Endodermal cell (in vitro differentiated cells): Measurements from ENCODE around the gene LIPC. TPM values are rescaled to one million over a fixed set of nuclear protein-coding genes. Genes with fewer than 3 reads are reported as not detected.

Source experiments
- DNase-seq: peaks from one replicate; pipeline ENCODE4 v3.0.0-alpha.2; 2017
- H3K27ac ChIP-seq: 2 replicates; pipeline ENCODE4 v1.5.1; 2013; ENCODE audit warnings: mild to moderate bottlenecking, low read depth, low read length, moderate library complexity
- H3K27me3 ChIP-seq: 2 replicates; pipeline ENCODE4 v1.6.1; 2013; ENCODE audit warnings: mild to moderate bottlenecking, low read length, moderate library complexity; ENCODE audit not compliant: insufficient read depth, control insufficient read depth, poor library complexity, severe bottlenecking
- H3K36me3 ChIP-seq: 2 replicates; pipeline ENCODE4 v1.7.0; 2013; ENCODE audit warnings: mild to moderate bottlenecking, low read length, moderate library complexity; ENCODE audit not compliant: control insufficient read depth, insufficient read depth
- H3K4me1 ChIP-seq: one replicate; pipeline ENCODE4 v1.7.0; 2013; ENCODE audit warnings: low read length; ENCODE audit not compliant: control insufficient read depth, insufficient read depth
- H3K4me3 ChIP-seq: 2 replicates; pipeline ENCODE4 v1.5.1; 2013; ENCODE audit warnings: mild to moderate bottlenecking, low read length, moderate library complexity
- H3K9ac ChIP-seq: 2 replicates; pipeline ENCODE4 v1.6.1; 2013; ENCODE audit warnings: mild to moderate bottlenecking, low read length, moderate library complexity; ENCODE audit not compliant: poor library complexity, severe bottlenecking; ENCODE audit errors: extremely low read depth
- H3K9me3 ChIP-seq: 2 replicates; pipeline ENCODE4 v1.6.1; 2013; ENCODE audit warnings: mild to moderate bottlenecking, low read length, moderate library complexity; ENCODE audit not compliant: control insufficient read depth
- H3K27ac Mint-ChIP-seq: 2 replicates; pipeline ENCODE4 v1.8.0; 2020; ENCODE audit warnings: mixed read lengths
- H3K27me3 Mint-ChIP-seq: 2 replicates; pipeline ENCODE4 v1.8.0; 2021; ENCODE audit warnings: mild to moderate bottlenecking, mixed read lengths; ENCODE audit not compliant: insufficient read depth
- H3K36me3 Mint-ChIP-seq: 2 replicates; pipeline ENCODE4 v1.8.0; 2020; ENCODE audit warnings: low read depth, mixed read lengths
- H3K4me1 Mint-ChIP-seq: 2 replicates; pipeline ENCODE4 v1.8.0; 2020; ENCODE audit warnings: mixed read lengths
- H3K4me3 Mint-ChIP-seq: 2 replicates; pipeline ENCODE4 v1.8.0; 2020; ENCODE audit warnings: mild to moderate bottlenecking, moderate library complexity, mixed read lengths
- H3K9me3 Mint-ChIP-seq: 2 replicates; pipeline ENCODE4 v1.8.0; 2020; ENCODE audit warnings: mild to moderate bottlenecking, mixed read lengths
- WGBS, 2 experiments: methylation state at CpG; one replicate each; pipeline versions ENCODE4 v1.1.5 to v1.1.7; 2013; ENCODE audit warnings: missing lambda C conversion rate in 2 of 2, mixed read lengths in 1 of 2; ENCODE audit not compliant: insufficient coverage in 1 of 2, insufficient read length in 1 of 2; 5-methylcytosine and 5-hydroxymethylcytosine counted together
- total RNA-seq, 2 donors: library from RNA; stranded (reverse); fragmentation: NEBNext Ultra II Directional in 1 of 2; extraction: Animal tissue kit (Norgen Biotek cat#: 25700) in 1 of 2; gene quantifications; 2 replicates in 1 of 2; 3 replicates in 1 of 2; pipeline ENCODE4 v1.2.1, GENCODE V29; 2021
- TF ChIP-seq, protein P1 (sequence below): fragments of 200-600 bp; sonication (generic); conservative IDR thresholded peaks from 2 replicates; pipeline ENCODE4 v1.5.0; 2021; ENCODE audit warnings: antibody characterized with exemption, mild to moderate bottlenecking

The LIPC gene
- total RNA-seq, 2 donors from 2014 or later = not detected

DNA sequence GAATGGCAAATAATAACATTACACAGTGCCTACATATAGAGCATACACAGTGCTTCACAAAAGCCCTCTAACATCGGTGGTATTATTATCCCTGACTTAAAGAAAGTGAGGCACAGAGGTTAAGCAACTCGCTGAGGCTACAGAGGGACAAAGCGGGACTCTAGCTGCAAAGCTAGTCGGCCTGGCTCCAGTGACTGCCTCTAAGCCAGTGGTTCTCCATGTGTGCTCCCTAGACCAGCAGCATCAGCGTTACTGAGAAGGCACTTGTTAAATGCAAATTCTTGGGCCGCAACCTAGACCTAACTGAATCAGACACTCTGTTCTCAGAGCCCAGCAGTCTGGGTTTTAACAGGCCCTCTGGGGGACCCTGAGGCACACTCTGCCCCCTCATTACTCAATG lies 33.1 kb upstream of the LIPC start:
- Histone ChIP-seq H3K9ac (no peak overlapping the region), H3K27ac (no peak overlapping the region), H3K27me3 (no peaks in the 10 kb centered on the region), H3K4me3 (no peak overlapping the region), H3K4me1 (no peaks in the 10 kb centered on the region), H3K9me3 (no peaks in the 10 kb centered on the region), H3K36me3 (no peaks in the 10 kb centered on the region)
- TF ChIP-seq, protein P1, sequence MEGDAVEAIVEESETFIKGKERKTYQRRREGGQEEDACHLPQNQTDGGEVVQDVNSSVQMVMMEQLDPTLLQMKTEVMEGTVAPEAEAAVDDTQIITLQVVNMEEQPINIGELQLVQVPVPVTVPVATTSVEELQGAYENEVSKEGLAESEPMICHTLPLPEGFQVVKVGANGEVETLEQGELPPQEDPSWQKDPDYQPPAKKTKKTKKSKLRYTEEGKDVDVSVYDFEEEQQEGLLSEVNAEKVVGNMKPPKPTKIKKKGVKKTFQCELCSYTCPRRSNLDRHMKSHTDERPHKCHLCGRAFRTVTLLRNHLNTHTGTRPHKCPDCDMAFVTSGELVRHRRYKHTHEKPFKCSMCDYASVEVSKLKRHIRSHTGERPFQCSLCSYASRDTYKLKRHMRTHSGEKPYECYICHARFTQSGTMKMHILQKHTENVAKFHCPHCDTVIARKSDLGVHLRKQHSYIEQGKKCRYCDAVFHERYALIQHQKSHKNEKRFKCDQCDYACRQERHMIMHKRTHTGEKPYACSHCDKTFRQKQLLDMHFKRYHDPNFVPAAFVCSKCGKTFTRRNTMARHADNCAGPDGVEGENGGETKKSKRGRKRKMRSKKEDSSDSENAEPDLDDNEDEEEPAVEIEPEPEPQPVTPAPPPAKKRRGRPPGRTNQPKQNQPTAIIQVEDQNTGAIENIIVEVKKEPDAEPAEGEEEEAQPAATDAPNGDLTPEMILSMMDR = no peak
- Mint-ChIP-seq H3K4me3 (no peak overlapping the region), H3K9me3 (no peaks in the 10 kb centered on the region), H3K4me1 (peaks cover 3% of the 10 kb centered on the region), H3K27me3 (peaks cover 2% of the 10 kb centered on the region), H3K36me3 (no peaks in the 10 kb centered on the region), H3K27ac (no peak overlapping the region)
- DNase-seq = no peak
- 86 to 87% methylated on average over 6 of the region's 6 CpGs for WGBS, 2 experiments

DNA sequence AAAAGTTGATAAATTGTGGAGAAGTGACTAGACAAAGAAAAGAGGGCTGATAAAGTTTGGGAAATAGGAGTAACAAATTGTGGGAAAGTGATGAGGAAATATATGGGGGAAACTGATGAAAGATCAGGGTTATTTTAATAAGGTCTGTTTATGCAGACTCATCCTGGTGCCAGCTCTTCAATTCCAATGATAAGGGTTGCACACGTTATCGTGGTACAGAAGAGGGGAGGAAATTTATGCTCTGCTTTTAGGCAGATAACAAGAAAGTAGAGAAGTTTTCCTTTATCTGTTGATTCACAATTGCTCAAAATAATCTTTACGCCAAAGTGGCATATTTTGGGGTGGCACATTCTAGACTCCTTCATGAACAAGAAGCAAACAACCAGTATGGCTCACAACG lies 32.1 kb upstream of the LIPC start:
- Histone ChIP-seq H3K9me3 (no peaks in the 10 kb centered on the region), H3K36me3 (no peaks in the 10 kb centered on the region), H3K27me3 (no peaks in the 10 kb centered on the region), H3K4me1 (no peaks in the 10 kb centered on the region), H3K9ac (no peak overlapping the region), H3K27ac (no peak overlapping the region), H3K4me3 (no peak overlapping the region)
- TF ChIP-seq, protein P1 = no peak
- WGBS, 2 experiments = 96 to 100% methylated on average over 4 of the region's 4 CpGs
- Mint-ChIP-seq H3K36me3 (no peaks in the 10 kb centered on the region), H3K4me1 (peaks cover 3% of the 10 kb centered on the region), H3K27ac (no peak overlapping the region), H3K4me3 (no peak overlapping the region), H3K27me3 (no peaks in the 10 kb centered on the region), H3K9me3 (no peaks in the 10 kb centered on the region)
- no peak for DNase-seq

DNA sequence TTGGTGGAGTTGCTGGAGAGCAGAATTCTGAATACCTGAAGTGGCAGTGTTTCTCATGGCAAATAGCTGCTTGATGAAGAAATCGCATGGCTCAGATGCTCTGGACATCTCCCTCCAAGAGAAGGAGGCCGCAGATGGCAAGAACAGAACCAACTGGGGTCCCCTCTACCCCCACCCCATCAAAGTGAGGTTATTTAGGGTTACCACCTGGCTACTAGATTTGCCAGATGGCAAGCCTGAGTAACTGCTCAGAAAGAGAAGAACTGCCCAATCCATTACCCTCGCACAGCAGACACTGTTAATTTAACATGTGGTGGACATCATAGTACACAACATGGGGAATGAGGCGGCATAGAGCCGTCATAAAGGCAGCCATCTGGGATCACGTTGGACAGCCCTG lies 30.5 kb upstream of the LIPC start:
- Histone ChIP-seq H3K27ac (no peak overlapping the region), H3K27me3 (no peaks in the 10 kb centered on the region), H3K9ac (no peak overlapping the region), H3K4me1 (no peaks in the 10 kb centered on the region), H3K36me3 (no peaks in the 10 kb centered on the region), H3K9me3 (no peaks in the 10 kb centered on the region), H3K4me3 (no peak overlapping the region)
- WGBS, 2 experiments = 70 to 78% methylated on average over 4 to 6 of the region's 6 CpGs
- H3K9me3 Mint-ChIP-seq = no peaks in the 10 kb centered on the region
- no peak overlapping the region for H3K27ac Mint-ChIP-seq
- TF ChIP-seq, protein P1 = no peak
- H3K4me3 Mint-ChIP-seq = no peak overlapping the region
- H3K27me3 Mint-ChIP-seq = no peaks in the 10 kb centered on the region
- no peak for DNase-seq
- no peaks in the 10 kb centered on the region for H3K36me3 Mint-ChIP-seq
- H3K4me1 Mint-ChIP-seq = peaks cover 3% of the 10 kb centered on the region
